Spleen (tissue), 11 donors: ENCODE measurements around the gene ZNF862. TPM values are rescaled to one million over a fixed set of nuclear protein-coding genes. Genes with fewer than 3 reads are reported as not detected.
A peak's percentile ranks its signal among the peaks of the same experiment; 100 is the strongest.

Experiments used
- DNase-seq: peaks from one replicate; pipeline ENCODE4 v3.0.0-alpha.2; 2020
- H3K27ac ChIP-seq, 8 donors: fragments of 200-600 bp; sonication (generic) in 7 of 8; 1 replicate in 4 of 8; 2 replicates in 4 of 8; pipeline versions ENCODE4 v1.5.0 to v1.8.0; 2016 to 2021; ENCODE audit warnings: inconsistent platforms in 4 of 8, mild to moderate bottlenecking in 4 of 8, moderate library complexity in 1 of 8
- H3K27me3 ChIP-seq, 7 donors: fragments of 200-600 bp; sonication (generic) in 6 of 7; replicated peaks in 1 of 7; 1 replicate in 4 of 7; 2 replicates in 3 of 7; pipeline versions ENCODE4 v1.5.0 to v1.8.0; 2016 to 2021; ENCODE audit warnings: inconsistent platforms in 3 of 7, mild to moderate bottlenecking in 1 of 7
- H3K36me3 ChIP-seq, 6 donors: fragments of 200-600 bp; sonication (generic) in 5 of 6; 1 replicate in 4 of 6; 2 replicates in 2 of 6; pipeline versions ENCODE4 v1.5.0 to v1.8.0; 2016 to 2021; ENCODE audit warnings: inconsistent platforms in 2 of 6
- H3K4me1 ChIP-seq, 6 donors: fragments of 200-600 bp; sonication (generic) in 5 of 6; 1 replicate in 3 of 6; 2 replicates in 3 of 6; pipeline versions ENCODE4 v1.5.0 to v1.8.0; 2016 to 2021; ENCODE audit warnings: inconsistent platforms in 3 of 6
- H3K4me3 ChIP-seq, 8 donors: fragments of 200-600 bp; sonication (generic) in 7 of 8; 1 replicate in 4 of 8; 2 replicates in 4 of 8; pipeline versions ENCODE4 v1.5.0 to v1.8.0; 2016 to 2021; ENCODE audit warnings: inconsistent platforms in 4 of 8, mild to moderate bottlenecking in 4 of 8, moderate library complexity in 2 of 8
- H3K9me3 ChIP-seq, 8 donors: fragments of 200-600 bp; sonication (generic) in 7 of 8; 1 replicate in 4 of 8; 2 replicates in 4 of 8; pipeline versions ENCODE4 v1.5.0 to v1.8.0; 2016 to 2021; ENCODE audit warnings: inconsistent platforms in 4 of 8
- CTCF ChIP-seq, 11 experiments: fragments of 200-600 bp in 7 of 11; fragments of 450-650 bp in 4 of 11; sonication (generic) in 4 of 11; IDR thresholded peaks in 8 of 11; conservative IDR thresholded peaks in 3 of 11; 1 replicate in 7 of 11; 2 replicates in 4 of 11; pipeline versions ENCODE4 v1.4.0 to v1.8.0; 2016 to 2021; ENCODE audit warnings: antibody characterized with exemption in 11 of 11, inconsistent platforms in 4 of 11, mild to moderate bottlenecking in 1 of 11
- POLR2A ChIP-seq, 3 donors: fragments of 450-650 bp; IDR thresholded peaks; one replicate each; pipeline ENCODE4 v1.5.1; 2017; ENCODE audit warnings: antibody characterized with exemption in 3 of 3, mild to moderate bottlenecking in 1 of 3
- POLR2AphosphoS5 ChIP-seq, 3 donors: sonication (generic); formaldehyde crosslinking; IDR thresholded peaks; one replicate each; pipeline ENCODE4 v1.5.1; 2017; ENCODE audit warnings: antibody characterized with exemption in 3 of 3
- whole genome bisulfite sequencing, 5 donors: extraction: QIAGEN DNeasy Blood & Tissue Kit in 3 of 5; methylation state at CpG; one replicate each; pipeline versions ENCODE4 v1.1.5 to v1.1.7; 2013 to 2018; 5-methylcytosine and 5-hydroxymethylcytosine counted together
- intact Hi-C: fragments of 100-400 bp; cut with DNase I; formaldehyde crosslinking; loops from one replicate; pipeline ENCODE4 v1.15.0; 2023; ENCODE audit warnings: low total_unique reads
- polyA plus RNA-seq, 3 donors: library from polyadenylated mRNA; stranded (reverse); fragments of 200-250 nt; gene quantifications; one replicate each; pipeline ENCODE4 v1.2.1, GENCODE V29; 2013
- total RNA-seq, 7 donors: library from RNA; depleted of rRNA in 3 of 7; stranded (reverse); fragments of >200 nt in 3 of 7; fragmentation: NEBNext Ultra II Directional in 4 of 7; extraction: Animal tissue kit (Norgen Biotek cat#: 25700) in 4 of 7; gene quantifications; one replicate each; pipeline versions ENCODE4 v1.1.0 to v1.2.1, GENCODE V29; 2016 to 2021
- donor health status: healthy with polysubstance abuse.
- donor health status: DM: no; HTN: no; CAD: no; lungs with moderate emphysema.
- donor health status: DM: no; HTN: no; CAD: no.
- donor health status: Bipolar disorder and iron deficiency.
- donor health status: healthy.
- donor health status: DM: no; HTN: no; CAD: no.
- donor health status: DM: yes; HTN: yes; CAD: no.

Gene ZNF862
- total and polyA plus RNA-seq, 10 donors, result 4.4 to 39.8 (median 25.4) TPM

- TF ChIP-seq POLR2AphosphoS5 (IDR thresholded peaks at IDR 0.05) (no peak), POLR2A (IDR thresholded peaks at IDR 0.05) (no peak), CTCF (IDR thresholded peaks at IDR 0.05 in 8 of 11, conservative IDR thresholded peaks at IDR 0.05 in 3 of 11) (no peak)
- Histone ChIP-seq H3K27ac (no peak overlapping the region), H3K36me3 (no peaks in the 10 kb centered on the region), H3K4me3 (no peak overlapping the region), H3K27me3 (peaks cover 0 to 17% (median 0%) of the 10 kb centered on the region in 7 donors), H3K4me1 (no peaks in the 10 kb centered on the region), H3K9me3 (no peaks in the 10 kb centered on the region)
- intact Hi-C loops, result no loop called here
- DNase-seq, result no peak
- WGBS, 5 donors, result 82 to 95% (median 87%) methylated on average over 3 to 10 of the region's 10 CpGs
Observed at GRCh38 chr7:149808311-149808710, 29.9 kb upstream of the ZNF862 start.

- 72 to 92% (median 83%) methylated on average over 1 to 2 of the region's 2 CpGs for WGBS, 5 donors
- DNase-seq, result no peak
- H3K4me1 ChIP-seq, result no peaks in the 10 kb centered on the region
- peaks cover 0 to 17% (median 0%) of the 10 kb centered on the region in 7 donors for H3K27me3 ChIP-seq
- no peak overlapping the region for H3K27ac ChIP-seq
- no peak for TF ChIP-seq POLR2A (IDR thresholded peaks at IDR 0.05)
- TF ChIP-seq CTCF (IDR thresholded peaks at IDR 0.05 in 8 of 11, conservative IDR thresholded peaks at IDR 0.05 in 3 of 11), result no peak
- no peak for TF ChIP-seq POLR2AphosphoS5 (IDR thresholded peaks at IDR 0.05)
- no peaks in the 10 kb centered on the region for H3K36me3 ChIP-seq
- no peak overlapping the region for H3K4me3 ChIP-seq
- H3K9me3 ChIP-seq, result no peaks in the 10 kb centered on the region
- intact Hi-C loops, result no loop called here
Observed at GRCh38 chr7:149809215-149809614, 29.0 kb upstream of the ZNF862 start.

- WGBS, 5 donors, result 37 to 62% (median 50%) methylated on average over 3 of the region's 3 CpGs
- intact Hi-C loops, result no loop called here
Observed at GRCh38 chr7:149811221-149811620, 27.0 kb upstream of the ZNF862 start.

More at GRCh38 chr7:149811221-149811620, 27.0 kb upstream of the ZNF862 start:
- Histone ChIP-seq H3K27ac (no peak overlapping the region), H3K27me3 (peaks cover 0 to 14% (median 0%) of the 10 kb centered on the region in 7 donors), H3K4me1 (no peaks in the 10 kb centered on the region), H3K36me3 (no peaks in the 10 kb centered on the region), H3K4me3 (no peak overlapping the region), H3K9me3 (no peaks in the 10 kb centered on the region)
- DNase-seq, result no peak
- no peak for TF ChIP-seq POLR2AphosphoS5 (IDR thresholded peaks at IDR 0.05)
- TF ChIP-seq POLR2A (IDR thresholded peaks at IDR 0.05), result no peak
- peak in 1 of 11 experiments; percentile 15 for TF ChIP-seq CTCF (IDR thresholded peaks at IDR 0.05 in 8 of 11, conservative IDR thresholded peaks at IDR 0.05 in 3 of 11)
